Activated gamma-delta T cell treated with anti-CD3 and anti-CD28 coated beads, Interleukin-2, amount 50 U/mL, for 16 hours (primary cell): ENCODE results near the gene ITGA4.

Experiments
- DNase-seq: peaks from one replicate; pipeline ENCODE4 v3.0.0-alpha.2; 2020; ENCODE audit warnings: low read depth

Gene ITGA4

GRCh38 chr2:181575024-181575649, 118.0 kb downstream of the ITGA4 start:
- no peak for DNase-seq

DNA sequence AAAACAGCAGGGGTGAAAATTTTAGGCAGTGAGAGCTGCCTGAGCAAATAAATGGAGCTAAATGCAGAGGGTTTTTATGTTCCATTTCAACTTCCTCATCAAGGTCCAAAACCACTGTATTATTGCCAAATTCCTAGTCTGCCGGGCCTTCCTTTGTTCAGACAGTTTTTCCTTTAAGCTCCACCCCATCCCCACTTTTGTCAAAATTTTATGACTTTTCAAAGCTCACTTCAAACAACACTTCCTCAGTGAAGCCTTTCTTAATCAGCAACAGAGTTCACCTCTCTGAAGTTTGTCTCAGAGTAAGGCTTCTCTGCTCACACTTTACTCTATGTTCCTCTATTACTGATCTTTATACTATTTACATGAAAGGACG, 118.5 kb downstream of the ITGA4 start:
- no peak for DNase-seq

- DNase-seq = no peak
Observed at GRCh38 chr2:181576431-181576830, 119.2 kb downstream of the ITGA4 start.

GRCh38 chr2:181578829-181579228, 121.6 kb downstream of the ITGA4 start:
- no peak for DNase-seq

DNA sequence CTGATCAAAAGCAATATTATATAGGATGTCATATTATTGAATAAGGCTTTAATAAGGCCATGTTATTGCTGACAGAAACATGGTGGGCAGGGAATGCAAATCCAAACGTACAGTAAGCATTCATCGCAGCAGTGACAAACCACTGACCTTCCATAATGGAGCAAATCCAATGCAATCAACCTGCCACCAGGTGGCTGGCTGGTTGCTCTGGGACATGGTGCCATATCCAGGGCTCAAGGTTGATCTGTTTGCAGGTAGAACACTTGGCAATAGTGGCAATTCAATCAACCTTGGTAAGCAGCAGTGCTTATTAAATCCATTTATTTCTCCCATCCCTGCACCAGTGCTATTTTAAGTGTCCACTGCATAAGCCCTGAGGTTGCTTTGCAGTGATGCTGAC, 124.3 kb downstream of the ITGA4 start:
- no peak for DNase-seq

DNA sequence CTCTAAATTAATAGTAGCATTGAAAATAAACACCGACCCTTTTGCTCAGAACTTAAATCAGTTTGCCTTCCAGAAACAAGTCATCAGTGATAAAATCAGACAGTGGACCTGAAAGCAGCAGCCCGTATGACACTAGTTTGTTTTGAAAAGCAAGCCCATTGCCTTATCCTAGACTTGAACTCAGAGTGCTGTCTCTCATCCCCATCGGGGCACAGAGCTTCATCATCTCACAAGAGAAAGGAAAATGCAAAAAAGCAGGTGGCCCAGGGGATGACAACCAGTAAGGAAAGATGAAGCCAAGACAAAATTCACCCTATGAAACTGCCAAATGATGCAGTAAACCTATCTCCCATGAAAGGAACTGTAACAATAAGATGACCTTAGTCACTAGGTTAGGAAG, 128.5 kb downstream of the ITGA4 start:
- DNase-seq = no peak
